Measurements from ENCODE around the gene KLRF2. TPM values are rescaled to one million over a fixed set of nuclear protein-coding genes. Genes with fewer than 3 reads are reported as not detected.

KLRF2 gene
- total RNA-seq, 4 donors from 2014 or later = not detected

- Histone ChIP-seq H3K4me1 (no peaks in the 10 kb centered on the region), H3K9me3 (no peaks in the 10 kb centered on the region), H3K4me3 (replicated peaks in 1 of 3) (no peak overlapping the region), H3K27me3 (no peaks in the 10 kb centered on the region), H3K36me3 (no peaks in the 10 kb centered on the region), H3K27ac (no peak overlapping the region)
- TF ChIP-seq CTCF (IDR thresholded peaks at IDR 0.05) = no peak
- no peak for TF ChIP-seq POLR2A (IDR thresholded peaks at IDR 0.05)
- 82 to 85% methylated on average over 2 of the region's 2 CpGs for WGBS, 2 donors
- intact Hi-C loops (cut with DNase I) = no loop called here
- DNase-seq = no peak
Observed at GRCh38 chr12:9851927-9852326, 29.4 kb upstream of the KLRF2 start.

- no peak for DNase-seq
- 82 to 85% methylated on average over 1 of the region's 1 CpG for WGBS, 2 donors
- no peaks in the 10 kb centered on the region for H3K27me3 ChIP-seq
- no peaks in the 10 kb centered on the region for H3K4me1 ChIP-seq
- TF ChIP-seq POLR2A (IDR thresholded peaks at IDR 0.05) (no peak), CTCF (IDR thresholded peaks at IDR 0.05) (no peak)
- H3K36me3 ChIP-seq = no peaks in the 10 kb centered on the region
- H3K27ac ChIP-seq = no peak overlapping the region
- H3K4me3 ChIP-seq (replicated peaks in 1 of 3) = no peak overlapping the region
- intact Hi-C loops (cut with DNase I) = no loop called here
- no peaks in the 10 kb centered on the region for H3K9me3 ChIP-seq
Observed at GRCh38 chr12:9856151-9856550, 25.1 kb upstream of the KLRF2 start.

DNA sequence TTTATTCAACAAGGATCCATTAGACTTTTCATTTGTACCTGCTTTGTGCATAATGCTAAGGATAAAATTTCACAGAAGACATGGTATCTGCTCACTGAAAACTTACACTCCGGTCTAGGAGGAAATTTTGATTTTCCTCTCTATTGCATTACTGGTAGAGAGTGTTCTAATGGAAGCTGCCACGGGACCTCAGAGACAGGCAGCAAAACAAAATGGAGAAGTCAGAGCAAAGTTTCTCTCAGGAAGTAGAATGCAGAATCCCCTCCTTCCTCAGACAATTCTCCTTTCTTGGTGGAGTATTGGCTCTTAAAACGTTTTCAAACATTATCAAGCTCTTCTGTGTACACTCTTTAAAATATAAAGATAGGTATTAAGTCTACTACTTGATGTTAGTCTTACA is 24.4 kb upstream of the KLRF2 start:
- 65 to 67% methylated on average over 3 of the region's 3 CpGs for WGBS, 2 donors
- Histone ChIP-seq H3K27me3 (no peaks in the 10 kb centered on the region), H3K4me3 (replicated peaks in 1 of 3) (no peak overlapping the region), H3K4me1 (no peaks in the 10 kb centered on the region), H3K9me3 (no peaks in the 10 kb centered on the region), H3K27ac (no peak overlapping the region), H3K36me3 (no peaks in the 10 kb centered on the region)
- no peak for TF ChIP-seq CTCF (IDR thresholded peaks at IDR 0.05)
- TF ChIP-seq POLR2A (IDR thresholded peaks at IDR 0.05) = no peak
- intact Hi-C loops (cut with DNase I) = no loop called here
- no peak for DNase-seq

DNA sequence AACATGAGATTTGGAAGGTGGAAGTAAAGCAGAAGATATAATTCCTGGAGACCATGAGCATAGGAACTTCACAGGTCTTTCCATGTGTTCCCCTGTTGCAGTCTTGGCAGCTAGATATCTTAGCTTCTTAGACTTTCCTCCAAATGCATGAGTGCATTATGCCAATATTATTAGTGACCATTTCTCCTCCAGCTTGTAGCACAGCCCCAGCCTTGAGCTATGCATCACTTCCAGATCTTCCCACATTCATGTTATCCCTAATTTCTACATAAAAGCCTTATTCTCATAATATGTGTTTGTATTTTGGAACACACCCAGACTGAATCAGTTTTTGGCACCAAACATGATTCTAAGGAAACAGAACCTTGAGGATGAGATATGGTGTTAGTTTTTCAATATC is 23.2 kb upstream of the KLRF2 start:
- no peaks in the 10 kb centered on the region for H3K9me3 ChIP-seq
- no peaks in the 10 kb centered on the region for H3K36me3 ChIP-seq
- H3K27ac ChIP-seq = no peak overlapping the region
- intact Hi-C loops (cut with DNase I) = no loop called here
- TF ChIP-seq POLR2A (IDR thresholded peaks at IDR 0.05) (no peak), CTCF (IDR thresholded peaks at IDR 0.05) (no peak)
- DNase-seq = no peak
- H3K27me3 ChIP-seq = no peaks in the 10 kb centered on the region
- no peaks in the 10 kb centered on the region for H3K4me1 ChIP-seq
- H3K4me3 ChIP-seq (replicated peaks in 1 of 3) = no peak overlapping the region

DNA sequence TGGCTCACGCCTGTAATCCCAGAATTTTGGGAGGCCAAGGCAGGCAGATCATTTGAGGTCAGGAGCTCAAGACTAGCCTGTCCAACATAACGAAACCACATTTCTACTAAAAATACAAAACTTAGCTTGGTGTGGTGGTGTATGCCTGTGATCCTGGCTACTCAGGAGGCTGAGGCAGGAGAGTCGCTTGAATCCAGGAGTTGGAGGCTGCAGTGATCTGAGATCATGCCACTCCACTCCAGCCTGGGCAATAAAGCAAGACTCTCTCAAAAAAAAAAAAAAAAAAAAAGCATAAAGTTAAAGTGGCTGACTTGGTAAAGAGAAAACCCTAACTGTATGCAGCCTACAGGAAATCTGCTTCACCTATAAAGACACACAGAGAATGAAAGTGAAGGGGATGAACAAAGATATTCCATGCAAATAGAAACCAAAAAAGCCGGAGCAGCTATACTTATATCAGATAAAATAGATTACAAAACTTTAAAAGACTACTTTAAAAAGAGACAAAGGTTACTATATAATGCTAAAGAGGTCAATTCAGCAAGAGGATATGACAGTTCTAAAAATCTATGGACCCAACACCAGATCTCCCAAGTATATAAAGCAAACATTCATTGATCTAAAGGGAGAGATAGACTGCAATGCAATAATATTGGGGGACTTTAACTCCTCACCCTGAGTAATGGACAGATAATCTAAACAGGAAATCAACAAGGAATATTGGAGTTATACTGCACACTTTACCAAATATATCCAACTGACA is 16.2 kb upstream of the KLRF2 start:
- WGBS, 2 donors = 73 to 86% methylated on average over 4 of the region's 4 CpGs
- Histone ChIP-seq H3K4me3 (replicated peaks in 1 of 3) (no peak overlapping the region), H3K27ac (peak overlapping the region in 1 of 3 donors; percentile 60), H3K4me1 (no peaks in the 10 kb centered on the region), H3K9me3 (no peaks in the 10 kb centered on the region), H3K27me3 (no peaks in the 10 kb centered on the region), H3K36me3 (no peaks in the 10 kb centered on the region)
- TF ChIP-seq POLR2A (IDR thresholded peaks at IDR 0.05) = no peak
- TF ChIP-seq CTCF (IDR thresholded peaks at IDR 0.05) = no peak
- no peak for DNase-seq
- intact Hi-C loops (cut with DNase I) = no loop called here

Data from thyroid gland (tissue), 4 donors.